Measurements from ENCODE around the gene WNT2B.

DNA sequence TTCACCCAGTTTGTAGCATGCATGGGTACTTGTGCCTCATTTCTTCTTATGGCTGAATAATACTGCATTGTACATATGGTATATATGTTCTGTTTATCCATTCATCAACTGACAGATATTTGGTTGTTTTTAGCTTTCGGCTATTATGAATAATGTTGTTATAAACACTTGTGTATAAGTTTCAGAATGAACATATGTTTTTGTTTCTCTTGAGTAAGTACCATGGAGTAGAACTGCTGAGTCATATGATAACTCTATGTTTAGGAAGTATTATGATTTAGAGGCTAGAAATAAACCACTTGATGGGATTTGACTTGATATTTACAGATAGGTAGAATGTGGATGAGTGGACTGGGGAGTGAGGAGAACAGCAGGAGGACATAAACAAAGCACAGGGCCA lies 48.6 kb downstream of the WNT2B start:
- no peak for TF ChIP-seq POLR2AphosphoS5 (IDR thresholded peaks at IDR 0.05; ENCODE audit: insufficient read depth, low read depth, low read length)
- TF ChIP-seq, protein P1, sequence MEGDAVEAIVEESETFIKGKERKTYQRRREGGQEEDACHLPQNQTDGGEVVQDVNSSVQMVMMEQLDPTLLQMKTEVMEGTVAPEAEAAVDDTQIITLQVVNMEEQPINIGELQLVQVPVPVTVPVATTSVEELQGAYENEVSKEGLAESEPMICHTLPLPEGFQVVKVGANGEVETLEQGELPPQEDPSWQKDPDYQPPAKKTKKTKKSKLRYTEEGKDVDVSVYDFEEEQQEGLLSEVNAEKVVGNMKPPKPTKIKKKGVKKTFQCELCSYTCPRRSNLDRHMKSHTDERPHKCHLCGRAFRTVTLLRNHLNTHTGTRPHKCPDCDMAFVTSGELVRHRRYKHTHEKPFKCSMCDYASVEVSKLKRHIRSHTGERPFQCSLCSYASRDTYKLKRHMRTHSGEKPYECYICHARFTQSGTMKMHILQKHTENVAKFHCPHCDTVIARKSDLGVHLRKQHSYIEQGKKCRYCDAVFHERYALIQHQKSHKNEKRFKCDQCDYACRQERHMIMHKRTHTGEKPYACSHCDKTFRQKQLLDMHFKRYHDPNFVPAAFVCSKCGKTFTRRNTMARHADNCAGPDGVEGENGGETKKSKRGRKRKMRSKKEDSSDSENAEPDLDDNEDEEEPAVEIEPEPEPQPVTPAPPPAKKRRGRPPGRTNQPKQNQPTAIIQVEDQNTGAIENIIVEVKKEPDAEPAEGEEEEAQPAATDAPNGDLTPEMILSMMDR (IDR thresholded peaks at IDR 0.05; ENCODE audit: extremely low read depth in 1 of 2, insufficient read depth in 1 of 2, low read depth in 1 of 2, low read length in 2 of 2), result no peak
- no peak for TF ChIP-seq EZH2 (IDR thresholded peaks at IDR 0.05; ENCODE audit: borderline replicate concordance, low read depth, low read length, severe bottlenecking)
- no peak for TF ChIP-seq POLR2A (IDR thresholded peaks at IDR 0.05; ENCODE audit: low read depth, low read length)
- no peak for TF ChIP-seq FOS (IDR thresholded peaks at IDR 0.05; ENCODE audit: borderline replicate concordance, insufficient read depth, low read length)
- no peak for TF ChIP-seq JUN (IDR thresholded peaks at IDR 0.05; ENCODE audit: borderline replicate concordance, insufficient read depth, insufficient read length, low read depth)
- TF ChIP-seq GATA2 (IDR thresholded peaks at IDR 0.05; ENCODE audit: insufficient read depth, insufficient read length, low read depth, low read length), result no peak
- TF ChIP-seq, protein P2, sequence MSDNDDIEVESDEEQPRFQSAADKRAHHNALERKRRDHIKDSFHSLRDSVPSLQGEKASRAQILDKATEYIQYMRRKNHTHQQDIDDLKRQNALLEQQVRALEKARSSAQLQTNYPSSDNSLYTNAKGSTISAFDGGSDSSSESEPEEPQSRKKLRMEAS (IDR thresholded peaks at IDR 0.05; ENCODE audit: insufficient read depth, insufficient read length), result no peak
- no peak for TF ChIP-seq MYC (IDR thresholded peaks at IDR 0.05; ENCODE audit: low read depth, low read length)
